NCI-H82 treated with DMSO at 0.1 percent for 48 hours (cell line): ENCODE results near the gene ALLC.
"Not testable (repeated sequence)": the region's sequence is repeated elsewhere in the genome, so short reads cannot be mapped to it uniquely, and the experiment has no call there.

ENCODE experiments used
- DNase-seq: peaks from one replicate; lab custom pipeline; 2025; ENCODE audit not compliant: unreplicated experiment; lab: John Stamatoyannopoulos, UW

ALLC gene

GRCh38 chr2:3654011-3654410, 4.0 kb upstream of the ALLC start:
- DNase-seq, result no peak

GRCh38 chr2:3654531-3655225, 3.3 kb upstream of the ALLC start:
- DNase-seq, result no peak

GRCh38 chr2:3655871-3656761, 1.9 kb upstream of the ALLC start:
- no peak for DNase-seq

- DNase-seq, result no peak
These were observed 958 bp upstream of the ALLC start for GRCh38 chr2:3656762-3657721.

GRCh38 chr2:3659447-3660432, 1.7 kb downstream of the ALLC start:
- DNase-seq, result peak; percentile 67

GRCh38 chr2:3660640-3661039, 2.6 kb downstream of the ALLC start:
- DNase-seq, result not testable (repeated sequence)

- DNase-seq, result no peak
These were observed 3.2 kb downstream of the ALLC start for GRCh38 chr2:3661149-3661660.

GRCh38 chr2:3662239-3662638, 4.2 kb downstream of the ALLC start:
- DNase-seq, result no peak

GRCh38 chr2:3664118-3664517, 6.1 kb downstream of the ALLC start:
- no peak for DNase-seq

- no peak for DNase-seq
These were observed 6.9 kb downstream of the ALLC start for GRCh38 chr2:3664925-3665324.

GRCh38 chr2:3665886-3666612, 8.0 kb downstream of the ALLC start:
- no peak for DNase-seq

GRCh38 chr2:3666613-3666975, 8.6 kb downstream of the ALLC start:
- DNase-seq, result no peak

- no peak for DNase-seq
These were observed 9.2 kb downstream of the ALLC start for GRCh38 chr2:3667151-3667631.

- DNase-seq, result no peak
These were observed 11.7 kb downstream of the ALLC start for GRCh38 chr2:3669656-3670055.

- no peak for DNase-seq
These were observed 12.4 kb downstream of the ALLC start for GRCh38 chr2:3670376-3670775.

GRCh38 chr2:3670941-3671340, 12.9 kb downstream of the ALLC start:
- no peak for DNase-seq

- DNase-seq, result no peak
These were observed 15.1 kb downstream of the ALLC start for GRCh38 chr2:3672861-3673678.
